Measurements from ENCODE around the gene PHEX.
A peak's percentile ranks its signal among the peaks of the same experiment; 100 is the strongest.

Gene PHEX

GRCh38 chrX:21990832-21991231 lies 41.3 kb upstream of the PHEX start:
- peaks cover 0 to 4% of the 10 kb centered on the region in 2 experiments for H3K27me3 ChIP-seq (ENCODE audit: control insufficient read depth in 1 of 2, insufficient read depth in 1 of 2, low read length in 2 of 2)
- WGBS: 96% methylated on average over 7 of the region's 8 CpGs
- no peak overlapping the region for H3K23ac ChIP-seq (ENCODE audit: low read length in 2 of 2)
- no peak overlapping the region for H4K8ac ChIP-seq (ENCODE audit: low read length)
- H3K27ac ChIP-seq (ENCODE audit: low read length, poor library complexity, severe bottlenecking): no peak overlapping the region
- no peak overlapping the region for H2BK5ac ChIP-seq (ENCODE audit: low read depth, low read length, poor library complexity, severe bottlenecking)
- DNase-seq: peak; percentile 15
- no peak overlapping the region for H3K18ac ChIP-seq (ENCODE audit: low read depth in 1 of 2, low read length in 2 of 2)
- H3K14ac ChIP-seq (ENCODE audit: low read length in 2 of 2): no peak overlapping the region
- no peak overlapping the region for H3K4me3 ChIP-seq (ENCODE audit: insufficient read depth in 1 of 2, low read depth in 1 of 2, low read length in 2 of 2)
- H2AK5ac ChIP-seq (ENCODE audit: low read length, severe bottlenecking): no peak overlapping the region
- no peak overlapping the region for H2BK12ac ChIP-seq (ENCODE audit: low read length in 2 of 2)
- no peak overlapping the region for H2AFZ ChIP-seq (ENCODE audit: low read depth, low read length)
- H3K4me2 ChIP-seq (ENCODE audit: low read length, poor library complexity, severe bottlenecking): no peak overlapping the region
- no peak overlapping the region for H3K4ac ChIP-seq (ENCODE audit: low read depth in 1 of 2, low read length in 2 of 2)
- H3K9ac ChIP-seq (ENCODE audit: low read length): no peak overlapping the region
- no peak overlapping the region for H2BK120ac ChIP-seq (ENCODE audit: low read depth, low read length)
- H3K79me1 ChIP-seq (replicated peaks; ENCODE audit: low read length, poor library complexity, severe bottlenecking): peaks cover 10% of the 10 kb centered on the region
- no peak overlapping the region for H4K91ac ChIP-seq (ENCODE audit: low read length)
- H3K36me3 ChIP-seq (ENCODE audit: control insufficient read depth in 1 of 2, insufficient read depth in 2 of 2, low read depth in 1 of 2, low read length in 2 of 2): peaks cover 24 to 48% of the 10 kb centered on the region in 2 experiments
- H3K9me3 ChIP-seq (ENCODE audit: control insufficient read depth, low read length): no peaks in the 10 kb centered on the region
- no peaks in the 10 kb centered on the region for H3K4me1 ChIP-seq (ENCODE audit: control insufficient read depth, insufficient read depth, low read depth, low read length)
- H2BK15ac ChIP-seq (ENCODE audit: low read depth, poor library complexity, severe bottlenecking): no peak overlapping the region

GRCh38 chrX:21991504-21991903 lies 40.6 kb upstream of the PHEX start:
- H3K27me3 ChIP-seq (ENCODE audit: control insufficient read depth in 1 of 2, insufficient read depth in 1 of 2, low read length in 2 of 2): peaks cover 0 to 4% of the 10 kb centered on the region in 2 experiments
- no peak overlapping the region for H3K18ac ChIP-seq (ENCODE audit: low read depth in 1 of 2, low read length in 2 of 2)
- H2AK5ac ChIP-seq (ENCODE audit: low read length, severe bottlenecking): no peak overlapping the region
- no peak overlapping the region for H3K4me3 ChIP-seq (ENCODE audit: insufficient read depth in 1 of 2, low read depth in 1 of 2, low read length in 2 of 2)
- no peak overlapping the region for H3K27ac ChIP-seq (ENCODE audit: low read length, poor library complexity, severe bottlenecking)
- no peaks in the 10 kb centered on the region for H3K9me3 ChIP-seq (ENCODE audit: control insufficient read depth, low read length)
- H2AFZ ChIP-seq (ENCODE audit: low read depth, low read length): no peak overlapping the region
- no peak overlapping the region for H2BK12ac ChIP-seq (ENCODE audit: low read length in 2 of 2)
- H3K79me1 ChIP-seq (replicated peaks; ENCODE audit: low read length, poor library complexity, severe bottlenecking): peaks cover 10% of the 10 kb centered on the region
- H2BK120ac ChIP-seq (ENCODE audit: low read depth, low read length): no peak overlapping the region
- H3K36me3 ChIP-seq (ENCODE audit: control insufficient read depth in 1 of 2, insufficient read depth in 2 of 2, low read depth in 1 of 2, low read length in 2 of 2): peaks cover 24 to 48% of the 10 kb centered on the region in 2 experiments
- no peaks in the 10 kb centered on the region for H3K4me1 ChIP-seq (ENCODE audit: control insufficient read depth, insufficient read depth, low read depth, low read length)
- H4K8ac ChIP-seq (ENCODE audit: low read length): no peak overlapping the region
- no peak overlapping the region for H3K14ac ChIP-seq (ENCODE audit: low read length in 2 of 2)
- H3K23ac ChIP-seq (ENCODE audit: low read length in 2 of 2): no peak overlapping the region
- H2BK15ac ChIP-seq (ENCODE audit: low read depth, poor library complexity, severe bottlenecking): no peak overlapping the region
- no peak overlapping the region for H3K4me2 ChIP-seq (ENCODE audit: low read length, poor library complexity, severe bottlenecking)
- no peak overlapping the region for H3K4ac ChIP-seq (ENCODE audit: low read depth in 1 of 2, low read length in 2 of 2)
- no peak overlapping the region for H3K9ac ChIP-seq (ENCODE audit: low read length)
- no CpG with 5 or more reads among the region's 3 CpGs for WGBS
- no peak for DNase-seq
- no peak overlapping the region for H4K91ac ChIP-seq (ENCODE audit: low read length)
- H2BK5ac ChIP-seq (ENCODE audit: low read depth, low read length, poor library complexity, severe bottlenecking): no peak overlapping the region

- no peak overlapping the region for H2BK15ac ChIP-seq (ENCODE audit: low read depth, poor library complexity, severe bottlenecking)
- no peak for DNase-seq
- no peak overlapping the region for H2BK120ac ChIP-seq (ENCODE audit: low read depth, low read length)
- H4K8ac ChIP-seq (ENCODE audit: low read length): no peak overlapping the region
- no peak overlapping the region for H3K4me3 ChIP-seq (ENCODE audit: insufficient read depth in 1 of 2, low read depth in 1 of 2, low read length in 2 of 2)
- no peaks in the 10 kb centered on the region for H3K4me1 ChIP-seq (ENCODE audit: control insufficient read depth, insufficient read depth, low read depth, low read length)
- peaks cover 10% of the 10 kb centered on the region for H3K79me1 ChIP-seq (replicated peaks; ENCODE audit: low read length, poor library complexity, severe bottlenecking)
- H2BK12ac ChIP-seq (ENCODE audit: low read length in 2 of 2): no peak overlapping the region
- 97% methylated on average over 6 of the region's 8 CpGs for WGBS
- H3K27me3 ChIP-seq (ENCODE audit: control insufficient read depth in 1 of 2, insufficient read depth in 1 of 2, low read length in 2 of 2): peaks cover 0 to 4% of the 10 kb centered on the region in 2 experiments
- H2BK5ac ChIP-seq (ENCODE audit: low read depth, low read length, poor library complexity, severe bottlenecking): no peak overlapping the region
- no peak overlapping the region for H3K4ac ChIP-seq (ENCODE audit: low read depth in 1 of 2, low read length in 2 of 2)
- no peak overlapping the region for H3K27ac ChIP-seq (ENCODE audit: low read length, poor library complexity, severe bottlenecking)
- peaks cover 20 to 45% of the 10 kb centered on the region in 2 experiments for H3K36me3 ChIP-seq (ENCODE audit: control insufficient read depth in 1 of 2, insufficient read depth in 2 of 2, low read depth in 1 of 2, low read length in 2 of 2)
- no peak overlapping the region for H4K91ac ChIP-seq (ENCODE audit: low read length)
- H3K9ac ChIP-seq (ENCODE audit: low read length): no peak overlapping the region
- no peak overlapping the region for H2AK5ac ChIP-seq (ENCODE audit: low read length, severe bottlenecking)
- no peak overlapping the region for H2AFZ ChIP-seq (ENCODE audit: low read depth, low read length)
- no peaks in the 10 kb centered on the region for H3K9me3 ChIP-seq (ENCODE audit: control insufficient read depth, low read length)
- no peak overlapping the region for H3K4me2 ChIP-seq (ENCODE audit: low read length, poor library complexity, severe bottlenecking)
- H3K14ac ChIP-seq (ENCODE audit: low read length in 2 of 2): no peak overlapping the region
- no peak overlapping the region for H3K23ac ChIP-seq (ENCODE audit: low read length in 2 of 2)
- H3K18ac ChIP-seq (ENCODE audit: low read depth in 1 of 2, low read length in 2 of 2): no peak overlapping the region
Measured at GRCh38 chrX:21993265-21993664, 38.9 kb upstream of the PHEX start.

- no peak overlapping the region for H2BK5ac ChIP-seq (ENCODE audit: low read depth, low read length, poor library complexity, severe bottlenecking)
- no peak overlapping the region for H4K8ac ChIP-seq (ENCODE audit: low read length)
- no peaks in the 10 kb centered on the region for H3K9me3 ChIP-seq (ENCODE audit: control insufficient read depth, low read length)
- no peak overlapping the region for H3K9ac ChIP-seq (ENCODE audit: low read length)
- H3K23ac ChIP-seq (ENCODE audit: low read length in 2 of 2): no peak overlapping the region
- H3K27me3 ChIP-seq (ENCODE audit: control insufficient read depth in 1 of 2, insufficient read depth in 1 of 2, low read length in 2 of 2): peaks cover 0 to 4% of the 10 kb centered on the region in 2 experiments
- no peak overlapping the region for H3K4me3 ChIP-seq (ENCODE audit: insufficient read depth in 1 of 2, low read depth in 1 of 2, low read length in 2 of 2)
- no peak overlapping the region for H3K4ac ChIP-seq (ENCODE audit: low read depth in 1 of 2, low read length in 2 of 2)
- no peak overlapping the region for H3K14ac ChIP-seq (ENCODE audit: low read length in 2 of 2)
- no peak overlapping the region for H2AFZ ChIP-seq (ENCODE audit: low read depth, low read length)
- no peak overlapping the region for H2BK12ac ChIP-seq (ENCODE audit: low read length in 2 of 2)
- H4K91ac ChIP-seq (ENCODE audit: low read length): no peak overlapping the region
- no peak overlapping the region for H2BK15ac ChIP-seq (ENCODE audit: low read depth, poor library complexity, severe bottlenecking)
- H3K79me1 ChIP-seq (replicated peaks; ENCODE audit: low read length, poor library complexity, severe bottlenecking): peaks cover 6% of the 10 kb centered on the region
- H3K27ac ChIP-seq (ENCODE audit: low read length, poor library complexity, severe bottlenecking): no peak overlapping the region
- 94% methylated on average over 8 of the region's 10 CpGs for WGBS
- peak; percentile 70 for DNase-seq
- H3K36me3 ChIP-seq (ENCODE audit: control insufficient read depth in 1 of 2, insufficient read depth in 2 of 2, low read depth in 1 of 2, low read length in 2 of 2): peaks cover 7 to 27% of the 10 kb centered on the region in 2 experiments
- peak overlapping the region in 1 of 2 experiments; percentile 21 for H3K18ac ChIP-seq (ENCODE audit: low read depth in 1 of 2, low read length in 2 of 2)
- no peaks in the 10 kb centered on the region for H3K4me1 ChIP-seq (ENCODE audit: control insufficient read depth, insufficient read depth, low read depth, low read length)
- no peak overlapping the region for H2BK120ac ChIP-seq (ENCODE audit: low read depth, low read length)
- H3K4me2 ChIP-seq (ENCODE audit: low read length, poor library complexity, severe bottlenecking): no peak overlapping the region
- H2AK5ac ChIP-seq (ENCODE audit: low read length, severe bottlenecking): no peak overlapping the region
Measured at GRCh38 chrX:21996872-21997455, 35.2 kb upstream of the PHEX start.
